NCI-H146 treated with DMSO at 0.1 percent for 48 hours (cell line): Measurements from ENCODE around the gene RPL26.
"Not testable (repeated sequence)": the region's sequence is repeated elsewhere in the genome, so short reads cannot be mapped to it uniquely, and the experiment has no call there.

Experiments used
- DNase-seq: peaks from one replicate; lab custom pipeline; 2025; ENCODE audit not compliant: unreplicated experiment; lab: John Stamatoyannopoulos, UW

Gene RPL26

GRCh38 chr17:8369944-8370343 lies 13.0 kb downstream of the RPL26 start:
- DNase-seq: no peak

- DNase-seq: no peak
These were observed 14.8 kb downstream of the RPL26 start for GRCh38 chr17:8368193-8368592.

GRCh38 chr17:8366231-8366630 lies 16.8 kb downstream of the RPL26 start:
- DNase-seq: no peak

- no peak for DNase-seq
These were observed 17.9 kb downstream of the RPL26 start for GRCh38 chr17:8365143-8365542.

GRCh38 chr17:8362651-8363332 lies 20.2 kb downstream of the RPL26 start:
- DNase-seq: no peak

GRCh38 chr17:8360751-8361150 lies 22.2 kb downstream of the RPL26 start:
- DNase-seq: no peak

GRCh38 chr17:8360260-8360659 lies 22.7 kb downstream of the RPL26 start:
- DNase-seq: peak; percentile 21

GRCh38 chr17:8359769-8360168 lies 23.2 kb downstream of the RPL26 start:
- no peak for DNase-seq

GRCh38 chr17:8357910-8358309 lies 25.1 kb downstream of the RPL26 start:
- no peak for DNase-seq

- no peak for DNase-seq
These were observed 28.8 kb downstream of the RPL26 start for GRCh38 chr17:8354236-8354635.

- DNase-seq: no peak
These were observed 29.3 kb downstream of the RPL26 start for GRCh38 chr17:8353736-8354135.

GRCh38 chr17:8350339-8350738 lies 32.7 kb downstream of the RPL26 start:
- DNase-seq: no peak

- DNase-seq: not testable (repeated sequence)
These were observed 36.0 kb downstream of the RPL26 start for GRCh38 chr17:8347001-8347400.

GRCh38 chr17:8345951-8346665 lies 36.9 kb downstream of the RPL26 start:
- no peak for DNase-seq

- no peak for DNase-seq
These were observed 37.8 kb downstream of the RPL26 start for GRCh38 chr17:8345052-8345690.

- DNase-seq: no peak
These were observed 41.5 kb downstream of the RPL26 start for GRCh38 chr17:8341456-8341855.

- DNase-seq: no peak
These were observed 43.5 kb downstream of the RPL26 start, which contains the start of gene ODF4 for GRCh38 chr17:8339540-8339939. Gene ODF4, plus strand, starts transcription at chr17:8339840. Its CDS starts 212 bp downstream, at chr17:8340052.

GRCh38 chr17:8338753-8339140 lies 44.2 kb downstream of the RPL26 start:
- no peak for DNase-seq

- no peak for DNase-seq
These were observed 44.9 kb downstream of the RPL26 start for GRCh38 chr17:8337802-8338752.

GRCh38 chr17:8333281-8333680 lies 49.7 kb downstream of the RPL26 start:
- no peak for DNase-seq

GRCh38 chr17:8332688-8333087 lies 50.3 kb downstream of the RPL26 start:
- no peak for DNase-seq
